HepG2 (cell line): ENCODE results near the gene SDR42E2. TPM values are rescaled to one million over a fixed set of nuclear protein-coding genes. Genes with fewer than 3 reads are reported as not detected.

Experiments used
- FLYWCH1 ChIP-seq: sonication (generic); formaldehyde crosslinking; IDR thresholded peaks from 2 replicates; pipeline ENCODE4 v1.8.1; 2023; ENCODE audit warnings: mild to moderate bottlenecking, missing genetic modification reagents
- RXRB ChIP-seq: IDR thresholded peaks from 2 replicates; pipeline ENCODE4 v1.6.1; 2016; ENCODE audit warnings: borderline replicate concordance, missing genetic modification reagents, missing compliant biosample characterization
- TAF15 ChIP-seq: fragments of 200-400 bp; formaldehyde crosslinking; IDR thresholded peaks from one replicate; pipeline ENCODE4 v1.6.1; 2018; ENCODE audit warnings: mild to moderate bottlenecking, low read depth, low read length; ENCODE audit not compliant: poor library complexity, severe bottlenecking
- ZFP62 ChIP-seq: sonication (generic); formaldehyde crosslinking; IDR thresholded peaks from 2 replicates; pipeline ENCODE4 v1.4.0; 2020; ENCODE audit warnings: missing genetic modification reagents
- ZMYM2 ChIP-seq: sonication (generic); formaldehyde crosslinking; IDR thresholded peaks from 2 replicates; pipeline ENCODE4 v1.8.0; 2022; ENCODE audit warnings: mild to moderate bottlenecking, missing genetic modification reagents
- ZMYM4 ChIP-seq: sonication (generic); formaldehyde crosslinking; IDR thresholded peaks from 2 replicates; pipeline ENCODE4 v1.8.1; 2023; ENCODE audit warnings: mild to moderate bottlenecking, missing genetic modification reagents
- ZNF333 ChIP-seq: sonication (generic); formaldehyde crosslinking; IDR thresholded peaks from 2 replicates; pipeline ENCODE4 v1.4.0; 2020; ENCODE audit warnings: mild to moderate bottlenecking, missing genetic modification reagents, borderline replicate concordance
- ZNF562 ChIP-seq: sonication (generic); formaldehyde crosslinking; IDR thresholded peaks from 2 replicates; pipeline ENCODE4 v1.8.0; 2022; ENCODE audit warnings: missing genetic modification reagents, borderline replicate concordance
- polyA plus RNA-seq, 8 experiments: library from polyadenylated mRNA; depleted of rRNA in 3 of 8; stranded (reverse) in 7 of 8; unstranded in 1 of 8; fragments of >200 nt; fragmentation: Illumina TruSeq in 4 of 8; extraction: Trizol in 4 of 8; gene quantifications; 2 replicates each; pipeline versions ENCODE4 v1.2.1 to v1.2.3, GENCODE V29; 2011 to 2016; ENCODE audit warnings: low read depth in 4 of 8, missing spikeins in 1 of 8, mixed read lengths in 1 of 8; ENCODE audit not compliant: insufficient read depth in 1 of 8
- total RNA-seq, 5 experiments: library from RNA; depleted of rRNA; stranded (reverse); fragments of >200 nt; fragmentation: Illumina TruSeq; extraction: Trizol; gene quantifications; 2 replicates each; pipeline ENCODE4 v1.2.3, GENCODE V29; 2016; ENCODE audit warnings: low read depth in 1 of 5
- TF ChIP-seq, protein P1 (sequence below): sonication (generic); formaldehyde crosslinking; IDR thresholded peaks from 2 replicates; pipeline ENCODE4 v1.4.0; 2020; ENCODE audit warnings: missing genetic modification reagents
- TF ChIP-seq, protein P2 (sequence below): sonication (generic); formaldehyde crosslinking; IDR thresholded peaks from 2 replicates; pipeline ENCODE4 v1.5.0; 2020; ENCODE audit warnings: mild to moderate bottlenecking, missing genetic modification reagents, borderline replicate concordance
- TF ChIP-seq, protein P3 (sequence below): sonication (generic); formaldehyde crosslinking; IDR thresholded peaks from 2 replicates; pipeline ENCODE4 v1.5.0; 2020; ENCODE audit warnings: mild to moderate bottlenecking, missing genetic modification reagents
- TF ChIP-seq, protein P4 (sequence below): sonication (generic); formaldehyde crosslinking; IDR thresholded peaks from 2 replicates; pipeline ENCODE4 v1.4.0; 2020; ENCODE audit warnings: mild to moderate bottlenecking, missing genetic modification reagents

The SDR42E2 gene
- total and polyA plus RNA-seq, 2 of the 13 experiments (the other 11 are each of a cell fraction or from before 2014, with no cell fraction given): 0.05 to 0.11 TPM

DNA sequence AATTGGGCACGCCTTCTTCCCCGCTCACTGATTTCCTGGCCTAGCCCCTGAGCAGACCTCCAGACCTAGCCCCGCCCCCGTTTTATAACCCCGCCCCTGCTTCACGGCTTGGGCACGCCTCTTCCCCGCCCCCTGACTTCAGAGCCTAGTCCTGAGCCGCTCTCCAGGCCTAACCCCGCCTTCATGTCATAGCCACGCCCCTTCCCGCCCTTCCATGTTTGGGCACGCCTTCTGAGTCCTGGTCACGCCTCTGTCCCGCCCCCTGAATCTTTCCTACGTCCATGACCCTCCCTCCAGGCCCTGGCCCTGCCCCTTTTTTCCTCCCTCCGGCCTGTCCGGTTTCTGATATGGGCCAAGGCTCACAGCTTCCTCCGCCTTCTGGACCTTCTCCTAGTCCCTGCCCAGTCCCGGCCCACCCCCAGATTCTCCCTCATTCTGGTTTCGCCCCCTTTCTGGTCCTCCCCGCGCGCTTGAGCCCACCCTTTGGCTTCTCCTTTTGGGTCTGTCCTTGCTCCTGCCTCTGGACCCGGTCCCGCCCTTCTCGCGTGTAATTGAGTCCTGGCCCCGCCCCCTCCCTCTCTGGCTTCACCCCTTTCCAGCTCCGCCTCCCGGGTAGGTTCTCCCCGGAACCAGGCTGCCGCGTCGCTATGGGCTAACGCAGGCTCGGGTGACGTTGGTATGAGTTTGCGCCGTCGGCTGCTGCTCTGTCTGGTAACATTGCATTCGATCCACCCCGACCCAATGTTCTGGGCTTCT is 28.6 kb downstream of the SDR42E2 start (continued):
- TF ChIP-seq, protein P1, sequence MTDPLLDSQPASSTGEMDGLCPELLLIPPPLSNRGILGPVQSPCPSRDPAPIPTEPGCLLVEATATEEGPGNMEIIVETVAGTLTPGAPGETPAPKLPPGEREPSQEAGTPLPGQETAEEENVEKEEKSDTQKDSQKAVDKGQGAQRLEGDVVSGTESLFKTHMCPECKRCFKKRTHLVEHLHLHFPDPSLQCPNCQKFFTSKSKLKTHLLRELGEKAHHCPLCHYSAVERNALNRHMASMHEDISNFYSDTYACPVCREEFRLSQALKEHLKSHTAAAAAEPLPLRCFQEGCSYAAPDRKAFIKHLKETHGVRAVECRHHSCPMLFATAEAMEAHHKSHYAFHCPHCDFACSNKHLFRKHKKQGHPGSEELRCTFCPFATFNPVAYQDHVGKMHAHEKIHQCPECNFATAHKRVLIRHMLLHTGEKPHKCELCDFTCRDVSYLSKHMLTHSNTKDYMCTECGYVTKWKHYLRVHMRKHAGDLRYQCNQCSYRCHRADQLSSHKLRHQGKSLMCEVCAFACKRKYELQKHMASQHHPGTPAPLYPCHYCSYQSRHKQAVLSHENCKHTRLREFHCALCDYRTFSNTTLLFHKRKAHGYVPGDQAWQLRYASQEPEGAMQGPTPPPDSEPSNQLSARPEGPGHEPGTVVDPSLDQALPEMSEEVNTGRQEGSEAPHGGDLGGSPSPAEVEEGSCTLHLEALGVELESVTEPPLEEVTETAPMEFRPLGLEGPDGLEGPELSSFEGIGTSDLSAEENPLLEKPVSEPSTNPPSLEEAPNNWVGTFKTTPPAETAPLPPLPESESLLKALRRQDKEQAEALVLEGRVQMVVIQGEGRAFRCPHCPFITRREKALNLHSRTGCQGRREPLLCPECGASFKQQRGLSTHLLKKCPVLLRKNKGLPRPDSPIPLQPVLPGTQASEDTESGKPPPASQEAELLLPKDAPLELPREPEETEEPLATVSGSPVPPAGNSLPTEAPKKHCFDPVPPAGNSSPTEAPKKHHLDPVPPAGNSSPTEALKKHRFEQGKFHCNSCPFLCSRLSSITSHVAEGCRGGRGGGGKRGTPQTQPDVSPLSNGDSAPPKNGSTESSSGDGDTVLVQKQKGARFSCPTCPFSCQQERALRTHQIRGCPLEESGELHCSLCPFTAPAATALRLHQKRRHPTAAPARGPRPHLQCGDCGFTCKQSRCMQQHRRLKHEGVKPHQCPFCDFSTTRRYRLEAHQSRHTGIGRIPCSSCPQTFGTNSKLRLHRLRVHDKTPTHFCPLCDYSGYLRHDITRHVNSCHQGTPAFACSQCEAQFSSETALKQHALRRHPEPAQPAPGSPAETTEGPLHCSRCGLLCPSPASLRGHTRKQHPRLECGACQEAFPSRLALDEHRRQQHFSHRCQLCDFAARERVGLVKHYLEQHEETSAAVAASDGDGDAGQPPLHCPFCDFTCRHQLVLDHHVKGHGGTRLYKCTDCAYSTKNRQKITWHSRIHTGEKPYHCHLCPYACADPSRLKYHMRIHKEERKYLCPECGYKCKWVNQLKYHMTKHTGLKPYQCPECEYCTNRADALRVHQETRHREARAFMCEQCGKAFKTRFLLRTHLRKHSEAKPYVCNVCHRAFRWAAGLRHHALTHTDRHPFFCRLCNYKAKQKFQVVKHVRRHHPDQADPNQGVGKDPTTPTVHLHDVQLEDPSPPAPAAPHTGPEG (CRISPR knock-in tag): no peak
- TF ChIP-seq RXRB (CRISPR knock-in tag) (peak; percentile 52; the same call in 1 of the 2 replicates), ZFP62 (CRISPR knock-in tag) (no peak), ZNF333 (CRISPR knock-in tag) (no peak), ZMYM2 (CRISPR knock-in tag) (no peak), ZMYM4 (CRISPR knock-in tag) (0 out of 2 replicates have a peak, but pooled peaks have one; percentile 18), TAF15 (no peak), ZNF562 (no peak), FLYWCH1 (no peak)
- TF ChIP-seq, protein P2, sequence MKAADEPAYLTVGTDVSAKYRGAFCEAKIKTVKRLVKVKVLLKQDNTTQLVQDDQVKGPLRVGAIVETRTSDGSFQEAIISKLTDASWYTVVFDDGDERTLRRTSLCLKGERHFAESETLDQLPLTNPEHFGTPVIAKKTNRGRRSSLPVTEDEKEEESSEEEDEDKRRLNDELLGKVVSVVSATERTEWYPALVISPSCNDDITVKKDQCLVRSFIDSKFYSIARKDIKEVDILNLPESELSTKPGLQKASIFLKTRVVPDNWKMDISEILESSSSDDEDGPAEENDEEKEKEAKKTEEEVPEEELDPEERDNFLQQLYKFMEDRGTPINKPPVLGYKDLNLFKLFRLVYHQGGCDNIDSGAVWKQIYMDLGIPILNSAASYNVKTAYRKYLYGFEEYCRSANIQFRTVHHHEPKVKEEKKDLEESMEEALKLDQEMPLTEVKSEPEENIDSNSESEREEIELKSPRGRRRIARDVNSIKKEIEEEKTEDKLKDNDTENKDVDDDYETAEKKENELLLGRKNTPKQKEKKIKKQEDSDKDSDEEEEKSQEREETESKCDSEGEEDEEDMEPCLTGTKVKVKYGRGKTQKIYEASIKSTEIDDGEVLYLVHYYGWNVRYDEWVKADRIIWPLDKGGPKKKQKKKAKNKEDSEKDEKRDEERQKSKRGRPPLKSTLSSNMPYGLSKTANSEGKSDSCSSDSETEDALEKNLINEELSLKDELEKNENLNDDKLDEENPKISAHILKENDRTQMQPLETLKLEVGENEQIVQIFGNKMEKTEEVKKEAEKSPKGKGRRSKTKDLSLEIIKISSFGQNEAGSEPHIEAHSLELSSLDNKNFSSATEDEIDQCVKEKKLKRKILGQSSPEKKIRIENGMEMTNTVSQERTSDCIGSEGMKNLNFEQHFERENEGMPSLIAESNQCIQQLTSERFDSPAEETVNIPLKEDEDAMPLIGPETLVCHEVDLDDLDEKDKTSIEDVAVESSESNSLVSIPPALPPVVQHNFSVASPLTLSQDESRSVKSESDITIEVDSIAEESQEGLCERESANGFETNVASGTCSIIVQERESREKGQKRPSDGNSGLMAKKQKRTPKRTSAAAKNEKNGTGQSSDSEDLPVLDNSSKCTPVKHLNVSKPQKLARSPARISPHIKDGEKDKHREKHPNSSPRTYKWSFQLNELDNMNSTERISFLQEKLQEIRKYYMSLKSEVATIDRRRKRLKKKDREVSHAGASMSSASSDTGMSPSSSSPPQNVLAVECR: peak; percentile 64; the same call in 1 of the 2 replicates
- TF ChIP-seq, protein P3, sequence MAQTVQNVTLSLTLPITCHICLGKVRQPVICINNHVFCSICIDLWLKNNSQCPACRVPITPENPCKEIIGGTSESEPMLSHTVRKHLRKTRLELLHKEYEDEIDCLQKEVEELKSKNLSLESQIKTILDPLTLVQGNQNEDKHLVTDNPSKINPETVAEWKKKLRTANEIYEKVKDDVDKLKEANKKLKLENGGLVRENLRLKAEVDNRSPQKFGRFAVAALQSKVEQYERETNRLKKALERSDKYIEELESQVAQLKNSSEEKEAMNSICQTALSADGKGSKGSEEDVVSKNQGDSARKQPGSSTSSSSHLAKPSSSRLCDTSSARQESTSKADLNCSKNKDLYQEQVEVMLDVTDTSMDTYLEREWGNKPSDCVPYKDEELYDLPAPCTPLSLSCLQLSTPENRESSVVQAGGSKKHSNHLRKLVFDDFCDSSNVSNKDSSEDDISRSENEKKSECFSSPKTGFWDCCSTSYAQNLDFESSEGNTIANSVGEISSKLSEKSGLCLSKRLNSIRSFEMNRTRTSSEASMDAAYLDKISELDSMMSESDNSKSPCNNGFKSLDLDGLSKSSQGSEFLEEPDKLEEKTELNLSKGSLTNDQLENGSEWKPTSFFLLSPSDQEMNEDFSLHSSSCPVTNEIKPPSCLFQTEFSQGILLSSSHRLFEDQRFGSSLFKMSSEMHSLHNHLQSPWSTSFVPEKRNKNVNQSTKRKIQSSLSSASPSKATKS: no peak
- TF ChIP-seq, protein P4, sequence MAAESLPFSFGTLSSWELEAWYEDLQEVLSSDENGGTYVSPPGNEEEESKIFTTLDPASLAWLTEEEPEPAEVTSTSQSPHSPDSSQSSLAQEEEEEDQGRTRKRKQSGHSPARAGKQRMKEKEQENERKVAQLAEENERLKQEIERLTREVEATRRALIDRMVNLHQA (CRISPR knock-in tag): no peak
